Activated CD4-positive, CD25-positive, alpha-beta regulatory T cell treated with anti-CD3 and anti-CD28 coated beads, Interleukin-2, amount 50 U/mL, for 16 hours (primary cell): ENCODE results near the gene PLEKHG2.
"Not testable (repeated sequence)": the region's sequence is repeated elsewhere in the genome, so short reads cannot be mapped to it uniquely, and the experiment has no call there.

Experiments used
- DNase-seq: peaks from one replicate; pipeline ENCODE4 v3.0.0-alpha.2; 2020; ENCODE audit warnings: low read depth, low spot score

The PLEKHG2 gene, protein sequence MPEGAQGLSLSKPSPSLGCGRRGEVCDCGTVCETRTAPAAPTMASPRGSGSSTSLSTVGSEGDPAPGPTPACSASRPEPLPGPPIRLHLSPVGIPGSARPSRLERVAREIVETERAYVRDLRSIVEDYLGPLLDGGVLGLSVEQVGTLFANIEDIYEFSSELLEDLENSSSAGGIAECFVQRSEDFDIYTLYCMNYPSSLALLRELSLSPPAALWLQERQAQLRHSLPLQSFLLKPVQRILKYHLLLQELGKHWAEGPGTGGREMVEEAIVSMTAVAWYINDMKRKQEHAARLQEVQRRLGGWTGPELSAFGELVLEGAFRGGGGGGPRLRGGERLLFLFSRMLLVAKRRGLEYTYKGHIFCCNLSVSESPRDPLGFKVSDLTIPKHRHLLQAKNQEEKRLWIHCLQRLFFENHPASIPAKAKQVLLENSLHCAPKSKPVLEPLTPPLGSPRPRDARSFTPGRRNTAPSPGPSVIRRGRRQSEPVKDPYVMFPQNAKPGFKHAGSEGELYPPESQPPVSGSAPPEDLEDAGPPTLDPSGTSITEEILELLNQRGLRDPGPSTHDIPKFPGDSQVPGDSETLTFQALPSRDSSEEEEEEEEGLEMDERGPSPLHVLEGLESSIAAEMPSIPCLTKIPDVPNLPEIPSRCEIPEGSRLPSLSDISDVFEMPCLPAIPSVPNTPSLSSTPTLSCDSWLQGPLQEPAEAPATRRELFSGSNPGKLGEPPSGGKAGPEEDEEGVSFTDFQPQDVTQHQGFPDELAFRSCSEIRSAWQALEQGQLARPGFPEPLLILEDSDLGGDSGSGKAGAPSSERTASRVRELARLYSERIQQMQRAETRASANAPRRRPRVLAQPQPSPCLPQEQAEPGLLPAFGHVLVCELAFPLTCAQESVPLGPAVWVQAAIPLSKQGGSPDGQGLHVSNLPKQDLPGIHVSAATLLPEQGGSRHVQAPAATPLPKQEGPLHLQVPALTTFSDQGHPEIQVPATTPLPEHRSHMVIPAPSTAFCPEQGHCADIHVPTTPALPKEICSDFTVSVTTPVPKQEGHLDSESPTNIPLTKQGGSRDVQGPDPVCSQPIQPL (N-terminal part only)

DNA sequence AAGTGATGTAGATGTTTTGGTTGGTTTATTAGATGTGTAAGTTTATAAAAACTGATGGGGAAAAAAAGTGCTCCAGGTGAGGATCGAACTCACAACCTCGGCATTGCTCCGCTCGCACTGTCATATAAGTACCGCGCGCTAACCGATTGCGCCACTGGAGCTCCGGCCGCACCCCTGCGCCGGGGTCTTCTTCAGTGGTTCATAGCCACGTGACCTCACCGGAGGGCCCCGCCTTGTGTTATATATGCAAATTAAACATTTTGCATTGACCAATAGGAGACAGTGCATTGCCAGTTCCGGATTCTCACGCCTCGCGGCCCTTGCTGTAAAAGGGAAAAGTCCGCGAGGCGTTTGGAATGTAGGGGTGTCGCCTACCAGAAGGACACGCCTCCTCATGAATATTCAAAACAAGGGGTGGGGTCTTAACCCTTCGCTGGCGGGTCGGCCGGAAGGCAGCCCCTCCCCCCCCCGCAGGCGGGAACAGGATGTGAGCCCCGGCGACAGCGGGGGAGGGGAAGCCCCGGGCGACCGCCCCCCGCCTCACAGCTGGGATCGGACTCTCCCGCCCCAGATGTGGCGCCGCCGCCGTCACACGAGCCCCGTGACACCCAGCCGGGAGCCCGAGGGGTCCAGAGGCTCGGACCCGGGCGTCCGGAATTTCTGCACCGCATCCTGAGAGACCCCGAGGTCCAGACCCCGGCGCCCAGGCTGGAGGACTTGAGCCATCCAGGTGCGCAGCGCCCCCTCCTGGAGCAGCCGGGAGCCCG lies at the start of gene PLEKHG2:
Gene PLEKHG2, plus strand, starts transcription at position 570 of the 767 bp plus-strand sequence. CDS start 1,418 bp downstream, outside the sequence.
- DNase-seq, result peak; percentile 93

DNA sequence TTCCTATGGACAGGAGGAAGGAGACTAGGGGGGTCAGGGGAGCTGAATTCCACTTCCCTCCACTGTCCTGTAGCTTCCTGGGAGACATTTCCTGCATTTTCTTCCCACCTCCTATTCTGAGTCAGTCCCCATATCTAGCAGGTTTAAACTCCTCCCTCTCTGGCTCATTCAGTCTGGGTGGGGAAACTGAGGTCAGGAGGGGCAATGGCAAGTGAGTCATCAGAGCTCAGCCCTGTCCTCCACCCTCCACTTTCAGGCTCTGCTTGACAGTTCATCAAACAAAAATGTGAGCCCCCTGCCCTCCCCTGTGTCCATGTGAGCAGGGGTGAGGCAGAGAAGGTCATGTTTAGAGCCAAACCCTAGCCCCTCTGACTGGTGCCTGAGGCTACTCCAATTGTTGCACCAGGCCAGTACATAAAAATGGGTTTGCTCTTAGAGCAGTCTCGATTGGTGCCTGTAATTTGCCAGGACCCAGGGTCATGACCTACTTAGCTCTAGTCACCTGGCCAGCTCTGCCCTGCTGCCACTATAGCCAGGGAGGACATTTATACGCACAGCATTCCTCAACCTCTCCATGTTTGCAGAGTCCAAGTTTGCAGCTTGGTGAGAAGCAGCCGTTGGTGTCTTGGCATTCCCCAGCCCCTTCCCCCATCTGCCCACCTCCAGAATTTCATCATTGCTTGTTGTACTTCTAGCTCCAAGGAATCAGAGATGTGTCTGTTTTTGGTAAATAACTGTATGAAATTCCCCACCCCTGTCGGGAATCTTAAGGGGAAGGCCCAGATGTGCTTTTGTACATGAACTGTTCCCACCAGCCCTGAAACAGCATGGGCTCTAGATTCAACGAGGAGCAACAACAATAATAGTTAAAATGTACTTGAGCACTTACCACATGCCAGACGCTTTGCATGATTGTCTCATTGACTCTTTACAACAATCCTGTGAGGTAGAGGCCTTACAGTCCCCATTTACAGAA lies 49.5 kb upstream of the PLEKHG2 start:
- no peak for DNase-seq

DNA sequence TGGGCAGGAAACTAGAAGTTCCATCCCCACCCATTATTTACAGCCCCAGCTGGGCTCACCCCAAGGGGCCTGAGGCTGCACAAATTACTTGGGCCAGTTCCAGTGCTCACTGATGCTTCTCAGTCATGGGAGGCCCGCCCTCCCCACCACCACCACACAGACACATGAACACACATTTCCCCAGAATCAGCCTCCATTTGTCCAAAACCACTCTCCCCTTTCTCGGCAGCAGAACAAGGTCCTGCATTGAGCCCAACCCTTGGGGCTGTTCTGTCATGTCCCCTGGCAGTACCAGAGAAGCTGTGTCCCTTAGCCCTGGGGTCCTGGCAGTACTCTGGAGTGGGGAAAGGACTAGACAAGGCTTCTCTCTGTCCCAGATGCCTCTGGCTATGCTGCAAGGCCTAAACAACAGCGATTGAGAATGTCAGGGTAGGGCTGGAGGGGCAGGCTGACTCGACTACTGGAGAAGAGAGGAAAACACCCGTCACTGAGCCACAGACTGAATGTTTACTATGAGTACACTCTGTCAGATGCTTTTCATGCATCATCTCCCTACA lies 48.5 kb upstream of the PLEKHG2 start:
- no peak for DNase-seq

DNA sequence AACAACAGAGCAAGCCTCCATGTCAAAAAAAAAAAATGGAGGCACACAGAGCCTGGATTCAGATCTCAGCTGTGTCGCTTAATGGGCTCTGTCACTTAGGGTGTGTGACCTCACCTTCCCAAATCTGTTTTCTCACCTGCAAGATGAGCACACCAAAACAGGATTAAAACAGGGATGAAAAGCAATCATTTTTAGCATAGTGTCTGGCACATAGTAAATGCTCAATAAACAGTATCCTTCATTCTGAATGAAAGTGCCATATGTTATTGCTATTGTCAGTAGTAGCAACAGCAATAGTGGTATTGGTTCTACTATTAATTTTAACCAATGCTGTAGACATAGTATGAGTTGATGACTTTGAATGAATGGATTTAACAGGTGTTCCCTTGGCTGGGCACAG lies 46.9 kb upstream of the PLEKHG2 start:
- no peak for DNase-seq

DNA sequence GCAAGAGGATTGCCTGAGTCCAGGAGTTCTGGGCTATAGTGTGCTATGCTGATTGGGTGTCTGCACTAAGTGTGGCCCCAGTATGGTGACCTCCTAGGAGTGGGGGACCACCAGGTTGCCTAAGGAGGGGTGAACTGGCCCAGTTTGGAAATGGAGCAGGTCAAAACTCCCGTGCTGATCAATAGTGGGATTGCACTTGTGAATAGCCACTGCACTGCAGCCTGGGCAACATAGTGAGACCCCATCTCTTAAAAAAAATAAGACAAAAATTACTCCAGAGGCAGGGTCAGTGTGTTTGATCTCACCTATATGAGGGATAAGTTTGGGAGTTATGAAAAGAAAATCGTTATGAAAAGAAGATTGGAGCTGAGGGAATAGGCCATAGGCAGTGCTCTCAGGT lies 43.3 kb upstream of the PLEKHG2 start:
- DNase-seq, result no peak

DNA sequence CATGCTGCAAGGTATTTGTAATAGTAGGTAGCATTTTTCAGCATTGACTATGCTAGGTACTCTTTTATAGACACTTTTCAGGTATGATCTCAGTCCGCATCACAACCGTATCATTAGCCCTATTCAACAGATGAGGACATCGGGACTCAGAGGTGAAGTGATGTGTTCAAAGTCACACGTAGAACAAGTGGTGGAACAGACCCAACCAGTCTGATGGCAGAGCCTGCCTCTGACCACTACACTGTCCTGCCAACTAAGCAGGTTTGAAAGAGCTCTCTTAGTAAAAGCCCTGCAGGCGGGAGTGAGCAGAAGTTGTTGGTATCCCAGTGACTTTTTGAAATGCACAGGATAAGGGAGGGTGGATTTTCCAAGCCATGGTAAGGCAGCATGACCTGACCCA lies 41.7 kb upstream of the PLEKHG2 start:
- DNase-seq, result no peak

DNA sequence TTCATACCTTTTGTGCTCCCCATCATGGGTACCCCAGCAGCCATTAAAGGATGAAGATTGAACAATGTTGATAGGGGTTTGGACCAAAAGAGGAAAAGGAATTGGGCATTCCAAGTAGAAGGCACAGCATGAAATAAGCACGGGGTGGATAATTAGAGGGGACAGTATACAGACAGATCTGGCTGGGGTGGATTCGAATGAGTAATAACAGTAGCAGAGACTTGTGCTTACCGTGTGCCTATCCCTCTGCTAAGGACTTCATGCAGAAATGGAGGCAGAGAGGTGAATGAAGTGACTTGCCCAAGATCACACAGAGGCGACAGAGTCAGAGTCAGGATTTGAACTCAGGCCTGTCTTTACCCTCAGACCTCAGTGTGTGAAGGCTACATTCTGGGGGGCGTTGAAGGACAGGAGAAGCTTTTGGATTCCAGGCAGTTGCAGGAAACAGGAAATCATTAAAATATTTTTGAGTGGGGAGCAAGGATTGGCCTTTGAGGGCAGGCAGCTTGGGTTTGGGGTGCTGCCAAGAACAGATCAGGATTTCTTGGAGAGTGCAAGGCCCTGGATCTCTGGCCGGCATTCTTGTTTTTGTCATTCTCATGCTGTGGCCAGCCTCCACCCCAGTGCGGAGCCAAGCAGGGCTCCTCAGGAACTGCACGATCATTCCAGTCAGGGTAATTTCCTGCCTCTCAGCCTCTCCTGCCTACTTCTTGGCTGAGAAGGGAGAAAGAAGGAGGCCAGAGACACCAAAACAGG lies 40.2 kb upstream of the PLEKHG2 start:
- no peak for DNase-seq

DNA sequence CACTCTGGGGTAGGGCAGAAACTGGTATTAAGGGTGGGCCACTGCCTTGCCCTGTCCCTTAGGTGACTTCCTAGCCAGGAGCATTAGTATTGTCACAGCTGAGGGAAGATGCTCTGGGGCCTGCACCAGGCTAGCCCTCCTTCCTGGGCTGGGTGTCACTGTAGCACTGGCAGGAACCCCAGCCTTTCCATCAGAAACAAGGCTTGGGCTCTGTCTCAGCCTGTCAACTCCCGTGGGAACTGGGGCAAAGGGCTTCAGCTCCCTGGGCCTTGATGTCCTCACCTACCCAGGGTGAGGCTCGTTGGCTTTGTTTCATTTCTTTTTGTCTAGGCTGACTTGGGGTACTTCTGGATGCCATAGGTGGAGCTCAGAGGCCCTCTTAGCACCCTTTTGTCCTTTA lies 39.5 kb upstream of the PLEKHG2 start:
- DNase-seq, result no peak

DNA sequence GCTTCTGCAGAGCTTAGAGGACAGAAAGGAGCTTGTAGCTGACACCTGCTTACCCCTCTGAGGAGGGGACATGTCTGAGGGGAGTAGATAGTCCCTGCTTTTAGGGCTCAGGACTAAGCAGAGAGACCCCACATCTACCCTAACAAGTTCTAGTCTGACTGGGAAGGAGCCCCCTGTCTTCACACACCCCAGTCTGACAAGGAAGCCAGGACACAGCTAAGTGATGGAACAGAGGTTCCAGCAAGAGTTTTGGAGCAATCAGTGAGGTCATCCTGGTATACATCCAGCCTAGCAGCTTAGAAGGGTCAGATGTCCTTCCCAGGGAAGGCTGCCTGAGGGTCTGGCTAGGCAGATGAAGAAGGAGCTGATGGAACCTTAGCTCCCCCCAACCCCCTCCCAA lies 36.5 kb upstream of the PLEKHG2 start:
- no peak for DNase-seq

DNA sequence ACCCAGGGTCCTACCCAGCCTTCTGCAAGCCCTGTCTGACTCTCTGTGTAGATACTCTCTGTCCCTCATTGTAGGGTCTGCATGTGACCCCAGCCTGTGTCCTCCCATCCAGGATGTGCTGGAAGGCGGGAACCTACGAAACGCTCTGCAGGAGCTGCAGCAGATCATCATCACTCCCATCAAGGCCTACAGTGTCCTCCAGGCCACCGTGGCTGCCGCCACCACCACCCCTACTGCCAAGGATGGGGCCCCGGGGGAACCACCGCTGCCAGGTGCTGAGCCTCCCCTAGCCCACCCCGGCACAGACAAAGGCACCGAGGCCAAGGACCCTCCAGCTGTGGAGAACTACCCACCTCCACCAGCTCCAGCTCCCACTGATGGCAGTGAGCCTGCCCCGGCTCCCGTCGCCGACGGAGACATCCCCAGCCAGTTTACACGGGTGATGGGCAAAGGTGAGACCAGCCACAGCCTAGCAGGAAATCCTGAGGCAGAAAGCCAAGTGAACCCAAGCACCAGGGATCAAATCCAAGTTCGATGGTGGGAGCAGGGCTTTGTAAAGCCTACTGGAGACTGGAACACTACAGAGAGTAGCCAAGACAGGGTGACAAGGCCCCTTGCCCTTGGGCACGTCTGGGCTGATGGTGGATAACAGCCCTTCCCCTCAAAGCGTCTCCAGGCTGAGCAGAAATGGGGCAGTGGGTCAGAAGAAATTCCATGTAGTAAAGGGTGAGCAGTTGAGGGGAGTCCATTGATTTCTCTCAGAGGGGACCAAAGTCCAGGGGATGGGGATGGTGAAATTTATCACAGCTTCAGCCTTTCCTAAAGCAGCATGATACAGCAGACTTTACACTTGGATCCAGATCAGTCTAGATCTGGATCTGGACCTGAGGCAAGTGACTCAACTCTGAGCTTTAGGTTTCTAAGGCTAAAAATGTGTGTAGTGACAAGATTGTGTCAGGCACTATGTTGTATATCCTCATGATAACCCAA lies 34.8 kb upstream of the PLEKHG2 start:
- DNase-seq, result no peak

DNA sequence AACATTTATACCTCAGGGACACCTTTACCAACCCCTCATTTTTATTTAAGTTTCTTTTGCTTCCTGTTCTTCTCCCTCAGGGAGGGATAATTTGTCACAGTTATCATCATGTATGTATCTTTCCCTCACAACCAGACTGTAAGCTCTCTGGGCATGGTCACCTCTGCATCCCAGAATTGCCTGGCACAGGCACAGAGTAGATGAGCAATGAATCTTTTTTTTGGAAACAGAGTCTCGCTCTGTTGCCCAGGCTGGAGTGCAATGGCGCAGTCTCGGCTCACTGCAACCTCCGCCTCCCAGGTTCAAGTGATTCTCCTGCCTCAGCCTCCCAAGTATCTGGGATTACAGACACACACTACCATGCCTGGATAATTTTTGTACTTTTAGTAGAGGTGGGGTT lies 33.1 kb upstream of the PLEKHG2 start:
- not testable (repeated sequence) for DNase-seq

DNA sequence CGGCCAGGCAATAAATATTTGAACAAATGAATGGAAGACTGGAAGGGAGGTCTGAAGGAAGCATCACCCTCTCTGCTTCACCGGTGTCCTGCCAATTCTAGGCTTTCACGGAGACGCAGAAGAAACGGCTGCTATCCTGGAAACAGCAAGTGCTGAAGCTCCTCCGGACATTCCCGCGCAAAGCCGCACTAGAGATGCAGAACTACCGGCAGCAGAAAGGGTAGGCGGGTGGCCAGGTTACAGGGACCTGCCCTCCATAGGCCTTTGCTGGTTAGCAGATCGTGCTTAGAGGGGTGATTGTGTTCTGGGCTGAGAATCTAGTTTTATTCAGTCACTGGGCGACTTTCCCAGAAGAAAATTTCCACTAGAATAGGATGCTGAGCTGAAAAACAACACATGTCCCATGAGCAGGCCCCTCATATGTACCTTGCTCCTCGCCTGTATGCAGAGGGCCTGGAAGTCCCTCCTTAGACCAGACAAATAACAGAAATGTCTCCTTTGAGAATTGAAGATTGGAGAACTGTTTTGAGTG lies 32.5 kb upstream of the PLEKHG2 start:
- DNase-seq, result no peak

DNA sequence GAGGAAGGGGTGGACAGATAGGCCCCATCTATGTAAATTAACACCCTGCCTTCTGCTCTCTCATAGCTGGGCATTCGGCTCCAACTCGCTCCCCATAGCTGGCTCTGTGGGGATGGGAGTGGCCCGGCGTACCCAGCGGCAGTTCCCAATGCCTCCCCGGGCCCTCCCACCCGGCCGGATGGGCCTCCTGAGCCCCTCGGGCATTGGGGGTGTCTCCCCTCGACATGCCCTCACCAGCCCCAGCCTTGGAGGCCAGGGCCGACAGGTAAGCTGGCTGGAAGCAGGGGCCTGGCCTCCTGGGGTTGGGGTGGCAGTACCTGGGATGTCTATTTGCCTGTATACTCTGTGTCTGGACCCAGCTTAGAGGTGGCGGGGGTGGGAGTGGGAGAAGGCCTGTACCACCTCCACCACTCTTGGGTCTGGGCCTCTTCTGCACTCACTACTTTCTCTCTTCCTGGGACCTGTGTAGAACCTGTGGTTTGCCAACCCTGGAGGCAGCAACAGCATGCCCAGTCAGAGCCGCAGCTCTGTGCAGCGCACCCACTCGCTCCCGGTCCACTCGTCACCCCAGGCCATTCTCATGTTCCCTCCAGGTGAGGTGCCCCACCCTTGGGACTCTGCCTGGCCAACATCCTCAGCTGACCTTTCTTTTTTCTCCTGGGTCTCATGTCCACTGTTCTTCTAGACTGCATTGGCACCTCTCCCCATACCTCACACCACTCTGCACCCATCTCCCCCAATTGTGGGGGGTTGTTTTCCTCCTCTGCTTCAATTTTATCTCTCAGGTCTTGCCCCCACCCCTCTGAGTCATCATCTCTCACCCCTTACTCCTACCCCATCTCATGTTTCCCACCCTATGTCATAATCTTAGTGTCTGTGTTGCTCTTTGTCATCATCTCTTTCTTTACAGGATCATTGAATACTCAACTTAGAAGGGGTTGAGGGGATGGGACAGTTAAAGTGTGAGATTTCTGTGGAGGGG lies 31.7 kb upstream of the PLEKHG2 start:
- no peak for DNase-seq

DNA sequence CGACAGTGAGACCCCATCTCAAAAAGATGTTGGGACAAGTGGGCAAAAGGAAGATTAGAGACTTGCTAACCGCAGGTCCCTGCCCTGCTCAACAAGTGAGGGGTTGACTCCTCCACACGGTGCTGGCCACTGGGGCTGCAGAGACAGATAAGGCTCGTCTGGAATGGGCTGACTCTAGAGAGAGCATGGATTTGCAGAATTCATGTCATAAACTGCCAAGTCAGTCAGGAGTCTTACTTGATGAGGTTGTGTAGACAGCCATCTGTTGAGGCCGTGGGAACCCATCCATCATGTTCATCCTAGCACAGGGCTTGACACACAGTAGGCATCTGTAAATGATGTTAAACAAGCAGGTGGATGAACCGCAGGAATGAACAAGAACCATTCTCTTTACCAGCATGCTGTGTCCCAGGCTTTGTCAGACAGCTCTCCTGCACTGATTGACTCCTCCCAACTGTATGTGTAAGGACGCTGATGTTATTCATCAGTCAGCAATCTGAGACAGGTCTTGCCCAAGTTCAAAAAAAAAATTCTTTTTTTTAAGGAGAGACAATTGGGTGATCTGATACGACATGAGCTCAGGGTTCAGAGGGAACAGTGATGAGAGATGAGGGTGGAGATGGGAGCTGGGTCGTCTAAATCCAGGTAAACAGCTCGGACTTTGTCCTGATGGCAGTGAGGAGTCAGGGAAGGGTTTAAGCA lies 30.4 kb upstream of the PLEKHG2 start:
- no peak for DNase-seq

DNA sequence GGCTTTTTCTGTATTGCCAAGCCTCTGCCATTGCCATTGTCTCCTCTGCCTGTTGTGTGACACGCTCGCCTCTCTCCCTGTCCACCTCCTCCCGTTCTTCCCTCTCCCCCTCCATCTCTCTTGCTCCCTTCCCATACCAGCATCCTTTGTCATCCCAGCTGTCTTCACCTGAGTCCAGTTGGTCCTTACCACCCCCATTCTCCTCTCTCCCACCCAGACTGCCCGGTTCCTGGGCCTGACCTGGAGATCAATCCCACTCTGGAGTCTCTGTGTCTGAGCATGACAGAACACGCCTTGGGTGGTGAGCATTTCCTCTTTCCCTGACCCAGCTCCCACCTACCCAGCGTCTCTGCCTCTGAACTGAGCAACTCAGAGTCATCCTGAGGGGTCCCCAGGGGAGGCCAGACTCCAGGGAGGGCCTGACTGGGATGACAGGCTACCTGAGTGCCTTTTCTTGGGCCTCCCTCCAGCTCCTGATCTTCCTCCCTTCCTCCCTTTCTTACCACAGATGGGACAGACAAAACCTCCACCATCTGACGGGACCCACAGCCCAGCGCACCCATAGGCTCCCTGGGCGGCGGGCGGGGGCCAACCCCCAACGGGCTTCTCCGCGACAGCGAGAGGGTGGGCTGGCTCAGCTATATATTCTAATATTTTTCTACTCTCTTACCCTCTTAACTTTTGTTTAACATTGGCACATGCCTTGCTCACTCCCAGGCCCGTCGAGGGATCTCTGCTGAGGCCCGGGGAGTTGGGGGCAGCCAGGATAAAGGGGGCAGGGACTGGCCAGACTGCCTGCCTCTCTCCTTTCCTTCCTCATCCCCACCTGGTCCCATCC lies 29.3 kb upstream of the PLEKHG2 start:
- DNase-seq, result no peak
